Neural progenitor cell (in vitro differentiated cells): ENCODE data around the gene SEMA4D. TPM values are rescaled to one million over a fixed set of nuclear protein-coding genes. Genes with fewer than 3 reads are reported as not detected.
A peak's percentile ranks its signal among the peaks of the same experiment; 100 is the strongest.

Experiments
- DNase-seq: peaks from one replicate; pipeline ENCODE4 v3.0.0-alpha.2; 2016; ENCODE audit warnings: low spot score
- H2AFZ ChIP-seq: fragments of 200-600 bp; sonication (generic); replicated peaks from 2 replicates; pipeline ENCODE4 v1.6.1; 2016; ENCODE audit warnings: antibody characterized with exemption
- H3F3A ChIP-seq: fragments of 200-600 bp; sonication (generic); 2 replicates; pipeline ENCODE4 v1.6.1; 2016; ENCODE audit warnings: antibody characterized with exemption, low read depth
- H3K27ac ChIP-seq: fragments of 200-600 bp; sonication (generic); 2 replicates; pipeline ENCODE4 v1.5.1; 2016; ENCODE audit warnings: mild to moderate bottlenecking
- H3K27me3 ChIP-seq: fragments of 200-600 bp; sonication (generic); 2 replicates; pipeline ENCODE4 v1.6.1; 2016; ENCODE audit warnings: mild to moderate bottlenecking, moderate library complexity
- H3K36me3 ChIP-seq: fragments of 200-600 bp; sonication (generic); 2 replicates; pipeline ENCODE4 v1.5.1; 2016
- H3K4me1 ChIP-seq: fragments of 200-600 bp; sonication (generic); 2 replicates; pipeline ENCODE4 v1.6.1; 2016; ENCODE audit warnings: mixed run types
- H3K4me2 ChIP-seq: fragments of 200-600 bp; sonication (generic); 2 replicates; pipeline ENCODE4 v1.6.1; 2016
- H3K4me3 ChIP-seq: fragments of 200-600 bp; sonication (generic); 2 replicates; pipeline ENCODE4 v1.5.1; 2016
- H3K79me2 ChIP-seq: fragments of 200-600 bp; sonication (generic); 2 replicates; pipeline ENCODE4 v1.6.1; 2016; ENCODE audit warnings: low read depth
- H3K9ac ChIP-seq: fragments of 200-600 bp; sonication (generic); 2 replicates; pipeline ENCODE4 v1.6.1; 2016
- H3K9me3 ChIP-seq: fragments of 200-600 bp; sonication (generic); 2 replicates; pipeline ENCODE4 v1.5.1; 2016; ENCODE audit warnings: low read depth
- H4K20me1 ChIP-seq: fragments of 200-600 bp; sonication (generic); 2 replicates; pipeline ENCODE4 v1.6.1; 2016; ENCODE audit warnings: low read depth
- H3K27ac Mint-ChIP-seq: 3 replicates; pipeline ENCODE4 v1.8.0; 2021; ENCODE audit warnings: mixed read lengths
- H3K27me3 Mint-ChIP-seq: 2 replicates; pipeline ENCODE4 v1.8.0; 2022; ENCODE audit warnings: low read depth, mild to moderate bottlenecking, inconsistent platforms, moderate library complexity, mixed read lengths; ENCODE audit not compliant: insufficient read depth
- H3K36me3 Mint-ChIP-seq: 3 replicates; pipeline ENCODE4 v1.8.0; 2021; ENCODE audit warnings: mixed read lengths
- H3K4me1 Mint-ChIP-seq: 3 replicates; pipeline ENCODE4 v1.8.0; 2021; ENCODE audit warnings: mixed read lengths
- H3K4me3 Mint-ChIP-seq: 3 replicates; pipeline ENCODE4 v1.8.0; 2021; ENCODE audit warnings: mild to moderate bottlenecking, moderate library complexity, mixed read lengths
- H3K9me3 Mint-ChIP-seq: 3 replicates; pipeline ENCODE4 v1.8.0; 2020; ENCODE audit warnings: mixed read lengths
- CTCF ChIP-seq: fragments of 200-600 bp; sonication (generic); IDR thresholded peaks from 2 replicates; pipeline ENCODE4 v1.5.1; 2017; ENCODE audit warnings: antibody characterized with exemption, mild to moderate bottlenecking
- EZH2 ChIP-seq: fragments of 200-600 bp; sonication (generic); IDR thresholded peaks from 2 replicates; pipeline ENCODE4 v1.6.1; 2017; ENCODE audit warnings: antibody characterized with exemption, mild to moderate bottlenecking, moderate library complexity
- EZH2phosphoT487 ChIP-seq: fragments of 200-600 bp; sonication (generic); IDR thresholded peaks from 2 replicates; pipeline ENCODE4 v1.6.1; 2017; ENCODE audit warnings: antibody characterized with exemption
- total RNA-seq: library from RNA; depleted of rRNA; stranded (reverse); fragments of >200 nt; gene quantifications from 2 replicates; pipeline ENCODE4 v1.2.3, GENCODE V29; 2015; ENCODE audit warnings: low replicate concordance

The SEMA4D gene
- total RNA-seq, 1 donor from 2014 or later, result 19.1 TPM

DNA sequence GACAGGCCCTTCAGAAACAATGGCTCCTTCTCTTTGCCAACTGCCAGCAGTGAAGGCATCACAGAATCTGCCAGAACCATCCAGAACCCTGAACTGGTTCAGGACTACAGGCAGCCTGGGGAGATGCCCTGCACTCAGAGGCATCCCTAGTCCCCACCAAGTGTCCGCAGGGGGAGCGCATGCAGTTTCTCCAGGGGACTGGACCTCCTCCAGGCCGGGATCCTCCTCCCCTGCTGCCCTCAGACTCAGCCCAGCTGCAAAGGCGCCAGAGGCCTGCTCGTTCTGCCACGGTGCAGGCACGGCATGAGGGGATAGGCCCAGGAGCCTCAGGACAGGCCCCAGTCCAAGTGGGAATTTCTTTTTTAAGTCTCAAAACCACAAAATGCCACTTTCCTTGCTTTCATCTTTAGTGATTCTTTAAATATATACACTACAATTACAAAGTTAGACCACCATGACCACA, 72.0 kb downstream of the SEMA4D start:
- peaks cover 44% of the 10 kb centered on the region for H3K79me2 ChIP-seq
- TF ChIP-seq EZH2 (no peak), CTCF (no peak), EZH2phosphoT487 (no peak)
- H3K27ac ChIP-seq, result no peak overlapping the region
- peaks cover 11% of the 10 kb centered on the region for H3K4me1 Mint-ChIP-seq
- H3K27me3 ChIP-seq, result no peaks in the 10 kb centered on the region
- peaks cover 27% of the 10 kb centered on the region for H4K20me1 ChIP-seq
- no peak overlapping the region for H3K4me2 ChIP-seq
- H3K4me3 ChIP-seq, result no peak overlapping the region
- DNase-seq, result no peak
- H3K4me1 ChIP-seq, result no peaks in the 10 kb centered on the region
- H3K27me3 Mint-ChIP-seq, result peaks cover 4% of the 10 kb centered on the region
- no peaks in the 10 kb centered on the region for H3K36me3 Mint-ChIP-seq
- no peaks in the 10 kb centered on the region for H3K9me3 Mint-ChIP-seq
- H3K9me3 ChIP-seq, result no peaks in the 10 kb centered on the region
- H2AFZ ChIP-seq, result no peak overlapping the region
- no peaks in the 10 kb centered on the region for H3K36me3 ChIP-seq
- no peak overlapping the region for H3K4me3 Mint-ChIP-seq
- peak overlapping the region; percentile 37 for H3K27ac Mint-ChIP-seq
- no peaks in the 10 kb centered on the region for H3F3A ChIP-seq
- H3K9ac ChIP-seq, result no peak overlapping the region

DNA sequence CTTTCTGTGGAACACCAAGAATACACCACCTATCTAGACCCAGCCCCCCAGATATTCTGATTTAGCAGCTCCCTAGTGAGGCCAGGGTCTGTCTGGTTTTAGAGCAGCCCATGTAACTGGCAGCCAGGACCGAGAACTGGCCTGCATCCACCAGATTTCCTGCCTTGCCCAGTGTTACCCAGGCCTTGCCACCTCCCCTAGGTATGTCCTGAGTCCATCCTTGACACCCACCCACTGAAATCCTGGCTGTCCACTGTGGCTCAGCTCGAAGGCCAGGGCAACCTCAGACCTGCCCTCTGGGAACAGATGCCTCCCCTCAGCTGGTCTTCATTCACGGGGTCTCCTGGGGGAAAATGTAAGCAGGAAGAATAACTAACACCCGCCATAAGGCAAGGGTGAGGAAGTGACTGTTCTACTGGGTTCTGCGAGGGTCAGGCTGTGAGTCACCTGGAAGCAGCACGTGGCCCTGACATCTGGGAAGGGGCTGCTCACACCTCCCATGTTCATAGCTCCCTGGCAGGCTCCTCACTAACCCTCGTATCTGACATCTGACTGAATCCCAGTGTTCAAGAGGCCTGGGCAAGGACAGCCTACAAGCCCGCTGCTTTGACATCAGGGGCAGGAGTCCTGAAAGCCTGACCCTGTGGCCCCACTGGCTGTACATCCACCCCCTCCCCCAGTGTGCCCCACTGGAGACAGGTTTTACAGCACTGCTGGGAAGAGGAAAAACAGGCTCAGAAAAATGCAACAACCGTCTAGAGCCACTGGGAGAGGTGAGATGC, 72.7 kb downstream of the SEMA4D start:
- no peak for DNase-seq
- Mint-ChIP-seq H3K4me1 (peaks cover 11% of the 10 kb centered on the region), H3K27me3 (peaks cover 2% of the 10 kb centered on the region), H3K36me3 (no peaks in the 10 kb centered on the region), H3K4me3 (no peak overlapping the region), H3K27ac (no peak overlapping the region), H3K9me3 (no peaks in the 10 kb centered on the region)
- H4K20me1 ChIP-seq, result peaks cover 21% of the 10 kb centered on the region
- no peaks in the 10 kb centered on the region for H3K36me3 ChIP-seq
- H3K4me2 ChIP-seq, result no peak overlapping the region
- H3K27ac ChIP-seq, result no peak overlapping the region
- no peak overlapping the region for H3K9ac ChIP-seq
- TF ChIP-seq EZH2 (no peak), EZH2phosphoT487 (no peak), CTCF (no peak)
- no peaks in the 10 kb centered on the region for H3F3A ChIP-seq
- no peaks in the 10 kb centered on the region for H3K27me3 ChIP-seq
- no peak overlapping the region for H3K4me3 ChIP-seq
- H3K79me2 ChIP-seq, result peaks cover 44% of the 10 kb centered on the region
- no peaks in the 10 kb centered on the region for H3K4me1 ChIP-seq
- H3K9me3 ChIP-seq, result no peaks in the 10 kb centered on the region
- no peak overlapping the region for H2AFZ ChIP-seq

DNA sequence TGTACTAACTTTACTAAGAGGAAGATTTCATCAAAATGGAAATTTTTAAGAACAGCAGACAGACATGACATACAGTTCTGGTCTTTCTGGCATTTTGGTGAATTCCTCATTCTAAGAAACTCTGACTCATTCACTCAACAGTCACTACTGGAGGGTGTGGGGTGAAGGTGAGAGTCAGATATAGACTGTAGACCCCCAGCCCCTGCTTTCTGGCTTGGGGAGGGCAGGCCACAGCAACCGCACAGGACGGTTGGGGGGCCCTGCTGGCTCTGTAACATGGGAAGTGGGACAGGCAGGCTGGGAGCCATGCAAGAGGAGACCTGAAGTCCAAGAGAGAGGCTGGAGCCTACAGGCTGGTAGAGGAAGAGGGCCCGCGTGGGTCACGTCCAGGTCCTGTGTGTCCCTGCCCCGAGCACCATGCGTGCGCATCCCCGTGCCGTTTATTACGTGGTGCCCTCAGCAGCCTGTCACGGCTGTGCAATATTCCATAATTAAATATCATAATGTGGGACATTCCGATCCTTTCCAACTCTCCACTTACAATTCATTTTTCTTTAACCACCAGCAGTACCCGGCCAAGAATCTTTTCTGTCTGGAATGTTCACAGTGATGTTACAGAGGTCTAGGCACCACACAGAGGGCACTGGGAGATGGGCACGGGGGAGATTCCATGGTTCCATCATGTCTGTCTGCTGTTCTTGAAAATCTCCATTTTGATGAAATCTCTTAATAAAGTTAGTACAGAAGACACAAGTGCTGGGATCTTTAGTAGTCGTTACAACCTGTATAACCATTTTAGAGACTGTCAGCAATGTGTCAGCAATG, 75.5 kb downstream of the SEMA4D start:
- no peak overlapping the region for H3K4me3 Mint-ChIP-seq
- H3K4me1 ChIP-seq, result peaks cover 3% of the 10 kb centered on the region

More for the DNA sequence above, 75.5 kb downstream of the SEMA4D start:
- no peaks in the 10 kb centered on the region for H3K9me3 ChIP-seq
- H3K27ac Mint-ChIP-seq, result no peak overlapping the region
- no peak overlapping the region for H3K9ac ChIP-seq
- peaks cover 20% of the 10 kb centered on the region for H4K20me1 ChIP-seq
- no peak overlapping the region for H3K4me3 ChIP-seq
- H3K27me3 Mint-ChIP-seq, result no peaks in the 10 kb centered on the region
- H3F3A ChIP-seq, result no peaks in the 10 kb centered on the region
- H3K79me2 ChIP-seq, result peaks cover 28% of the 10 kb centered on the region
- no peak for DNase-seq
- no peaks in the 10 kb centered on the region for H3K36me3 ChIP-seq
- H3K9me3 Mint-ChIP-seq, result no peaks in the 10 kb centered on the region
- peaks cover 19% of the 10 kb centered on the region for H3K4me1 Mint-ChIP-seq
- no peak overlapping the region for H2AFZ ChIP-seq
- TF ChIP-seq CTCF (no peak), EZH2 (no peak), EZH2phosphoT487 (no peak)
- no peaks in the 10 kb centered on the region for H3K27me3 ChIP-seq
- H3K27ac ChIP-seq, result no peak overlapping the region
- H3K36me3 Mint-ChIP-seq, result peaks cover 3% of the 10 kb centered on the region
- H3K4me2 ChIP-seq, result no peak overlapping the region
